HG03066 (cell line): ENCODE data around the gene RHBDD2.

Source experiments
- ATAC-seq: cut with Tn5 transposase; IDR thresholded peaks from one replicate; pipeline ENCODE4 v1.9.1; 2021; ENCODE audit warnings: low read depth; ENCODE audit not compliant: unreplicated experiment

RHBDD2 gene

DNA sequence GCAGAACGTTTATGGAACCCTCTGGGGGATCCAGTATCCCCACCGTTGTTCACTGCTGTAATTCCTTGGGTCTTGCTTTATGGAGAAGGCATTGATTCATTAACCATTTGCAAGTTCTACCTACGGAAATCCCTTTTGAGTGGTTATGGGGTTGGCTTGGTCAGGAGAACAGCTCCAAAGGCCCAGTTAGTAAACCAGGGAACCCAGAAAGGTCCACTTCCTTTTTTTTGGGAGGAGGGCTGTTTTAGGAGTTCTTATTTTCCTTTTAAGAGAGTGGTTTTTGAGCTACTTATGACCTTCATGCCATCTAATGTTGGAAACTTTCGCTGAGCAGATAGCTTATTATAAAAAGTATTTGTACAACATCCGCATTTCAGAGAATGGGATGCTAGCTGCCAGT is 37.4 kb downstream of the RHBDD2 start:
- ATAC-seq: no peak

DNA sequence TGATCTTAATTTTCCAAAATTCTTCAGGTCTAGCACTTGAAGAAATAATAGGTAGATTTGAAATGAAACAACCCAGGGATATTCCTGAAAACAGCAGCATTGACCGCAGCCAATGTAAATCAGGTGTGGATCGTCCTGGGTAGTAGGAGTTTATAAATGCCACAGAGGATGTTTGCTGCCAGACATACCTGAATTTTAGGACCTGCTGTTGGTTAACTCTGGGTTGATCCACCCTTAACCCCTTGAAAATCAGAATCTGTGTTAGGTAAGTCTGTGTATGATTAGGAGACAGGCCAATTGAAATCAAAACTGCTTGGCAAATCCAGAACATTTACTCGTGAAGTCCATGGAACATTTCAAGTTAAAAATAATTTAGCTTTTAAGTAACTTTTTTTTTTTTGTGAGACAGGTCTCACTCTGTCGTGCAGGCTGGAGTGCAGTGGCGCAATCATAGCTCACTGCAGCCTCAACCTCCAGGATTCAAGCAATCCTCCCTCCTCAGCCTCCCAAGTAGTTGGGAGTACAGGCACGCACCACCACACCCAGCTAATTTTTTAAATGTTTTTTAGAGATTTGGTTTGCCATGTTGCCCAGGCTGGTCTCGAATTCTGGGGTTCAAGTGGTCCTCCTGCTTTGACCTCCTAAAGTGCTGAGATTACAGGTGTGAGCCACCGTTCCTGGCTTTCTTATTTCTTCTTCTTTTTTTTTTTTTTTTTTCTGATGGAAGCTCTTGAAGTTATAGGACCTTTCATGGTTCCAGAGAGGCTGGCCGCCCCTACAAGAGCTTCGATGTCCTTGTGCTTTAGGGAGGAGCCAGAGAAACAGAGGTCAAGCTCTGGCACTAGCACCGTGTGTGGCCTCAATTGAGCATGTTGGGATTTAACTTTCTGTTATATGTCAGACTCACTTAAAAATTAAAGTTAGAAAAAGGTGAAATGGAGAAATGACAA is 38.1 kb downstream of the RHBDD2 start:
- no peak for ATAC-seq

DNA sequence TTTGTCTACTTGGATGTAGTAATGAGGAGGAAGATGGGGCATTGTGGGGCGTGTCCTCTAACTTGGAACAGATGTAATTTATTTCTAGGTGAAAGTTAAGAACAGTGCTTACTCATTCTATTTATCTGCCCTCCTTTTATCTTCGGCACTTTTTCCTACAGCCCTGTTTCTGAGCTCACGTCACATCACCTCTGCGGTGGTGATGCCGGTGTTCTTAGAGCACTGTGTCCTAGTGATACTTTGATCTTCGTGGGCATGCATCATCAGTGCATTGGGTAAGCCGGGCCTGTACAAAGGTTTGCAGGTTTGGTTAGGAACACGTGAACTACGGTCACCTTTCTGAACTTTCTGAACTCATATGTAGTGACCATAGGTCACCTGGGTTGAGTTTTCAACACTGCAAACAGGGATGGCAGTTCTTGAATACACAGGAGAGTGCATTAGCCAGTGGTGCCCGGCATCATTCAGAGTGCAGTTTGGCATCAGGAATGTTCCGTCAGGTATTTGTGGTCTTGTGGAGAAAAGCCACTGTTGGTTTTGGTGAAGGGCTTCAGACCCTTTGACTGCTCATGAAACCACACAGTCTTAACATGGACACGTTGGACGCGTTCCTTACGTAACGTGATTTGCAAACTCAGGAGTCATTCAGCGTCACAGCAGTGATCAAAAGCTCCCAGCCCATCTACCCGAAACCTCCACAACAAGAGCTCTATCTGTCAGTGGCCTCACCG is 41.8 kb downstream of the RHBDD2 start:
- no peak for ATAC-seq

DNA sequence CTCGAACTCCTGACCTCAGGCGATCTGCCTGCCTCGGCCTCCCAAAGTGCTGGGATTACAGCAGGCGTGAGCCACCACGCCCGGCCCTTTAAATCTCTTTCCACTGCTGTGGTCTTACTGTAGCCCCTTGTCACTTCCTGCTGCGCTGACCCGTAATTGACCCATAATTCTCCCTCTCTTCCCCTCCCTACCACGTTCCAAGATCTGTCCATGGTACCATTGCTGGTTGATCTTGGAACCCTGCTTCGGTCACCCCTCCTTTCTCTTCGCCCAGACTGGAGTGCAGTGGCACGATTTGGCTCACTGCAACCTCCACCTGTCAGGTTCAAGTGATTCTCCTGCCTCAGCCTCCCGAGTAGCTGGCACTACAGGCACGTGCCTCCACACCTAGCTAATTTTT is 42.6 kb downstream of the RHBDD2 start:
- no peak for ATAC-seq

DNA sequence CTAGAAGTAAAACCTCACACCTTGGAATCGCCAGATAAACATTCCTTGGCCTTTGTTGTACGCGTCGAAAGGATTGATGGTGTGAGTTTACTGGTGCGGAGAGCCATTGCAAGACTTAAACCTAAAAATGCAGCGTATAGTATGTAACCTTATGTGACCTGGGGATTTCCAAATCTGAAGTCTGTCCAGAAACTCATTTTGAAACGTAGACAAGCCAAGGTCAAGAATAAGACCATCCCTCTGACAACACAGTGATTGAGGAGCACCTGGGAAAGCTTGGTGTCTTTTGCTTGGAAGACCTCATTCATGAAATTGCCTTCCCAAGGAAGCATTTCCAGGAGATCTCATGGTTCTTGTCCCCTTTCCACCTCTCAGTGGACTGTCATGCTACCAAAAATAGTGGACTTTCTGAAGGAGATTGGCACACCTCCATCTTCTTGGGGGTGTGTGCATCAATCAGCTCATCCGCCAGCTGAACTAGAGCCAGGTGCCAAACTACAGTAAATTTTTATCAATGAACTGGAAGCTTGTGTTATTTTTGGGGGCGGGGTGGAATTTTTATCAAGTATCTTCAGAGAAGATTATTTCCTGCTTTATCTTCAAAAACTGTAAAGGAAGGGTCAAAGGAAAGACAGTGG is 44.3 kb downstream of the RHBDD2 start:
- ATAC-seq: no peak

DNA sequence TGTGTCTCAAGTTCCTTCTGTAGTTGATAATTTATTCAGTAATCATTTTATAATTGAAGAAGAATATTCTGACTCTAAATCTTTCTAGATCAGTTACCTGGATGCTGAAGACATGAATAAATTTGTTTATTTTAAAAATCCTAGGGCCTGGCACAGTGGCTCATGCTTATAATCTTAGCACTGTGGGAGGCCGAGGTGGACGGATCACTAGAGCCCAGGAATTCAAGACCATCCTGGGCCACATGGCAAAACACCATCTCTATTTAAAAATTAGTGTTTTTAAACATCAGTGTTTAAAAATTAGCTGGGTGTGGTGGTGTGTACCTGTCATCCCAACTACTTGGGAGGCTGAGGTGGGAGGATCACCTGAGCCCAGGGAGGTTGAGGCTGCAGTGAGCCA is 45.4 kb downstream of the RHBDD2 start:
- no peak for ATAC-seq

DNA sequence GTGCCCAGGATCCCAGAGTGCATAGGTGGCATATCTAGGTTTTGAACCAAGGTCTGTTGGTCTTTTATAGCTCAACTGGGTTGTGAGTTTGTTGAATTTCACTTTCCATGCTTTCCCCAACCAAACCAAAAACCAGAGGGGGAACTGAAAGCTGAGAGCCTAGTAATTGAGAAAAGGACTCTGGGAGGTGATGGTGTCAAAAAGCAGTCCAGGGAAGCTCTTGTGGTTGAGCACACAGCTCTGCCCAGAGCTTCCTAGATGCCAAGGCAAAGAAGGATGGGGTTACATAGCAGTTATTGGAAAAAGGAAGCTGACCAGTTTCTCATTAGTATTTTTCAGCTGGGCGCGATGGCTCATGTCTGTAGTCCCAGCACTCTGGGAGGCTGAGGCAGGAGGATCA is 46.1 kb downstream of the RHBDD2 start:
- no peak for ATAC-seq

DNA sequence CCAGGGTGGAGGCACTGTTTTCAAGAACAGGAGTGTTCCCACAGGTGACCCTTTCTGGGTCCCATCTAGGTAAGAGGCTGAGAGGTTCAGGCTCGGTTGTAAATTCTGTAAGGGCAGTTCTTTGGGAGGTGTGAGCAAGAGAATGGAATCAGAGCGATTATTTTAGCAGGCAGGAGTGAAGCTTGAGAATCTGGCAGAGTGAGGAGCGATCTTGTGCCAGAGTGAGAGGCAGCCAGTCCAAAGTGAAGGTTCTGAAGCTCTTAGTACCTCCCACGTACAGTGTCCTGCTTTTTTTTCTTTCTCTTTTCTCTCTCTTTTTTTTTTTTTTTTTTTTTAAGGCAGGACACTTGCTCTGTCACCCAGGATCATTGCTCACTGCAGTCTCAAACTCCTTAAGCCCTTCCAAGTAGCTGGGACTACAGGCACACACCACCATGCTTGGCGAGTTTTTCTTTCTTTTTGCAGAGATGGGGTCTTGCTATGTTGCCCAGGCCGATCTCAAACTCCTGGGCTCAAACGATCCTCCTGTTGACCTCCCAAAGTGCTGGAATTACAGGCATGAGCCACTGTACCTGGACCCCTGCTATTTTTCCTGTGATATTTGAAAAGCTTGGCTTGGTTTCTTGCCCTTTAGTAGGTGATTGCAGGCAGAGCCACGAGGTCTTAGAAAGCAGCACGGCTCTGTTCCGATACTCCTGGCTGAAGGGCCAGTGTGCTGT is 47.0 kb downstream of the RHBDD2 start:
- no peak for ATAC-seq

DNA sequence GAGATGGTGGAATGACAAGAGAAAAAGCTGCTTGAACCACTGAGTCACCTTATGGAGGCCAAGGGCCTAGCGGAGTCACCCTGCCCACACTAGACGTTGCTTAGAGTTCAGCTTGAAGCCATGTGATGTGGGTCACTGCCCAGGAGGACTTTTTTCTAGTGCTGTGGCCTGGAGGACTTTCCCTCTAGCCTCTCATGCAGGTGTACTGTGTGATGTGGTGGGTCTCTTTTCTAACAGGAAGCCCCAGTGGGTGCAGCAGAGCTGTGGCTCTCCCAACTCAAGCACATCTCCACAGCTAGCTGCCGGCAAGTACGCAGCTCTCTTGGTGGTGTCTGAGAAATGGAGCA is 49.7 kb downstream of the RHBDD2 start:
- peak; percentile 66 for ATAC-seq

DNA sequence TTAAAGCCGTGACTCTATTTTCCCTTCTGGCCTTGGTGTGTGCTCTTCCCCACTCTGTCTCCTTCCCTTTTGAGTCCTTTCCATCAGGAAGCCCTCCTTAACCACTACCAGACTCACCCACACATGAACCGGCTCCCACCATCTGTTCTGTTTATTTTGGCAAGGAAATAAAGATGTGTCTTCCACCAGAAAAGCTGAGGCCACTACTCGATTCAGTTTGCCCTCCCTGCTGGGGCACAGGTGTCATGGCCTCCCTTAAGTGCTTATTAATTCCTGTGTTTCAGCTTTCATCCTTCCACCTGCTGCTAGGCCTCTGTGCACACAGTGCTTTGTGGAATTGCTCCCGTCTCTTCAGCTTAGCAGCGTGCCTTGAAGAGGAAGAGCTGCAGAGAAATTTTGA is 52.8 kb downstream of the RHBDD2 start:
- no peak for ATAC-seq

DNA sequence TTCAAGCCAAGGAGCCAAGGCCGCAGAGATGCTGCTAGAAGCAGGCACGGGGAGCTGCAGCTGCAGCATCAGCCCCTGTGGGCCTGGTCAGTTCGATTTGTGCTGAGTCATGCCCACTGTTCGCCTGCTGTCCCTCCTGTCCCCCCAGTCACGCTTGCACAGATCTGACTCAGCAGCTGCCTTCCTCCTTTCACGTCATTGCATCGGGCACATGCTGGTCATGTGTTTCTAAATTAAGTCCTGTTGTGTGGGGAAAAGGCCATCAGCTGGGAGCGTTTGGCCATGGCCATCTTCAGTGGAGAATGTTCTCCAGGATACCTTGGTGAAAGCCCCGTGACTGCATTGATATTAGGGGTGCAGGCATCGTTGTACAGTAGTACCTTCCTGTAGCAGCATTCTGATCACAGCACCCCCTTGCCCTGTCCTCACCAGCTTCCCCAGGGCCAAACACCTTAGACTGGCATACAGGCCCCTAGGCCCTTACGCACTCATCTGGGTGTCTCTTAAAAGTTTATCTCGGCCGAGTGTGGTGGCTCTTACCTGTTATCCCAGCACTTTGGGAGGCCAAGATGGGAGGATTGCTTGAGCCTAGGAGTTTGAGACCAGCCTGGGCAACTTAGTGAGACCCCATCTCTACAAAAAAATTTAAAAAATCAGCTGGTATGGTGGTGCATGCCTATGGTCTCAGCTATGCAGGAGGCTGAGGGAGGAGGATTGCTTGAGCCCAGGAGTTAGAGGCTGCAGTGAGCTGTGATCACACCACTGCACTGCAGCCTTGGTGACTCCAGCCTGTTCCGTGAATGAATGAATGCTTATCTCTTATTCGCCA is 59.3 kb downstream of the RHBDD2 start:
- no peak for ATAC-seq
